Stimulated activated CD8-positive, alpha-beta memory T cell treated with anti-CD3 and anti-CD28 coated beads, Interleukin-12 subunit alpha, Interleukin-12 subunit beta, amount 100 ng/mL, for 1 hour (primary cell): ENCODE data around the gene NR6A1.

Experiments
- DNase-seq: peaks from one replicate; pipeline ENCODE4 v3.0.0-alpha.2; 2020; ENCODE audit warnings: low read depth

Gene NR6A1

DNA sequence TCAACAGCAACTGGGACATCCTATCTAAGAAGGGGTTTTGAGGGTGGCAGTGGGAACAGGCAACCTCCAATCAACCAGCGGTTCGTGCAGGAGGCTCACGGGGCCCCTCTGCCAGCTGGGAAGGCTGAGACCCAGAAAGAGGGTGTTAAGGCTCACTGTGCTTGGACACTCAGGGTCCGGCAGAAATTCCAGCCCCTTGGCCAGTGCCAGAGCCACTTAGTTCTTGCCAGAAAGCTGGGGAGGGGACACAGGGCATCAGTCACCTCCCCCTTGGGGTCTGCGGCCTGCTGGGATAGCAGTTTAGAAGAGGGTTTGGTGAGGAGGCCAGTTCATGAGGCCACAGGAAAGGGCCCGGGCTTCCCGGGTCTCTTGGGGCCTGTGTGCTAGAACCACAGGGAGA, 300.4 kb downstream of the NR6A1 start:
- no peak for DNase-seq

DNA sequence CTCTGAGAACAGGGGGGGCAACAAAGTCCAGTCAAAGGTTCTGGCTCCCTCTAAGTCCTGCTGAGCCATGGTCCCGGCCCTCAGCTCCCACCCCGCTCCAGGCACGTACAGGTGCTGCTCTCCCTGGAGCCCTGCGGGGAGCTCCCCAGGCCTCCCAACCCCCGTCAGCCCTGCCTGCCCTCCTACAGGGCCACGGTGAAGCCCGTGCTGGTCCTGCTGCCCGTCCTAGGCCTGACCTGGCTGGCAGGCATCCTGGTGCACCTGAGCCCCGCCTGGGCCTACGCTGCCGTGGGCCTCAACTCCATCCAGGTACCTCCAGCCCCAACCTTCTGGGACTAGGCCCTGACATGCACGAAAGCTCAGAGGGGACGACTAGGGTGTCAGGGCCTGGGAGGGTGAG, 300.8 kb downstream of the NR6A1 start:
- no peak for DNase-seq

DNA sequence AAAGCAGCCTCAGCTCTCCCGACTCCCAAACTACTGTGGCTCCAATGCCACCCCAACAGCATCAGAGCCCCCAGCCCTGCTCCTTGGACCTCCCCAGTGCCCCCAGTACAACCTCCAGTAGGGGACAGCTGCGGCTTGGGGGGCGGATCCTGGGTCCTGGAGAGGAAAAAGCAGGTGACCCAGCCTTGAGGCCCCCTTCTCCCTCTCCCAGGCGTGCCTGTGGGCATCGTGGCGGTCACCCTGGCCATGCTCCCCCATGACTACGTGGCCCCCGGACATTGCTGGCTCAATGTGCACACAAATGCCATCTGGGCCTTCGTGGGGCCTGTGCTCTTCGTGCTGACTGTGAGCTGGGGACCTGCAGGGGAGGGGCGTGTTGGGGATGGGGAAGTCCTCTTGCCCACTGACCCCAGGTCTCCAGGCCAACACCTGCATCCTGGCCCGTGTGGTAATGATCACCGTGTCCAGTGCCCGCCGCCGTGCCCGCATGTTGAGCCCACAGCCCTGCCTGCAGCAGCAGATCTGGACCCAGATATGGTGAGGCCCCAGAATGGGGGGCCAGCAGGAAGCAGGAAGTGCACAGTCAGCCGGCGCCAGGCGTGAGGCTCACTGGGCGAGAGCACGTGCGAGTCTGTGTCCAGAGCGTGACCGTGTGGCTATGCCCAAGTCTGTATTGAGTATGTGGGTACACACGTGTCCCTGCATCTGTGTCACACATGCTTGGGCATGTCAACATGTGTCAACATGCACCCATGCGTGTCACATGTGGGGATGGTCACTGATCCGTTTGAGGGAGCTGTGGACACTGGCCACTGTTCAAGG, 301.9 kb downstream of the NR6A1 start:
- DNase-seq = no peak

- DNase-seq = no peak
Measured at GRCh38 chr9:124468061-124468740, 302.9 kb downstream of the NR6A1 start.

DNA sequence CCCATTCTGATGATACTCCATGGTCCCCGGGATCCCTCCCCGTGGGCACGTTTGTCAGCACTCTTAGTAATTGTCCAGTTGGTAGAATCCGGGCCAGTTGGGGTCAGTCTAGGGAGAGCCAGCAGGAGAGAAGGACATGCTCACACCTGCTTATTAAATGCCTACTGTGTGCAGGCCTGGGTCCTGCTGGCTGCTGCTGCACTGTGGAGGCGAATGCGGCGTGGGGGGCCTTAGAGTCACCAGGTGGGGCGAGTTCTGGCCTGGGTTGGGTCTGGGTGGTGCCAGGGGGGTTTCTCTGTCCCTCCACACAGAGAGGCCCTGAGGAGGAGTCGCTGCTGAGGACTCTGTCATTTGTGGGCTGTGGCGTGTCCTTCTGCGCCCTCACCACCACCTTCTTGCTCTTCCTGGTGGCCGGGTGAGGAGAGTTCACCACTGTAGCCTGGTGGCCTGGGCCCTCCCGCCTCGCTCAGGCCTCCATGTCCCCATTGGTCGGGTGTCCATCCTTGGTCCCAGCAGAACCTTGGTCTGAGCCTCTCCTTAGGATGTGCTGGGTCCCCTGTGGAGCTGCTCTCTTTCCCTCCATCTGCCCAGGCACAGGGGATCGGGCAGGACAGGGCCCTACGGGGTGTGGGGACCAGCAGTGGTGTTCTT, 303.6 kb downstream of the NR6A1 start:
- no peak for DNase-seq
